Calu3 (cell line): ENCODE measurements around the gene LCOR. TPM values are rescaled to one million over a fixed set of nuclear protein-coding genes. Genes with fewer than 3 reads are reported as not detected.
A peak's percentile ranks its signal among the peaks of the same experiment; 100 is the strongest.

Source experiments
- BruUV-seq: library from RNA; stranded (reverse); fragments of 400-500 nt; replicated peaks from 2 replicates; lab custom pipeline; 2021; lab: Mats Ljungman, UMichigan
- CTCF ChIA-PET: fragments of 300-600 bp; sonication (Branson Sonifier 250); formaldehyde crosslinking; loops from one replicate; lab custom pipeline; 2022; ENCODE audit warnings: antibody characterized with exemption; lab: Charles Lee
- DNase-seq: peaks from one replicate; pipeline ENCODE4 v3.0.0; 2022
- H3K27ac Mint-ChIP-seq: one replicate; pipeline ENCODE4 v1.8.0; 2022; ENCODE audit warnings: mixed read lengths; ENCODE audit not compliant: unreplicated experiment
- H3K27me3 Mint-ChIP-seq: one replicate; pipeline ENCODE4 v1.8.0; 2022; ENCODE audit warnings: mixed read lengths; ENCODE audit not compliant: unreplicated experiment
- H3K36me3 Mint-ChIP-seq: one replicate; pipeline ENCODE4 v1.8.0; 2022; ENCODE audit warnings: mild to moderate bottlenecking, moderate library complexity, mixed read lengths; ENCODE audit not compliant: insufficient read depth, unreplicated experiment
- H3K4me1 Mint-ChIP-seq: one replicate; pipeline ENCODE4 v1.8.0; 2022; ENCODE audit warnings: mild to moderate bottlenecking, low read depth, mixed read lengths; ENCODE audit not compliant: unreplicated experiment
- H3K4me3 Mint-ChIP-seq: one replicate; pipeline ENCODE4 v1.8.0; 2022; ENCODE audit warnings: mild to moderate bottlenecking, low read depth, moderate library complexity, mixed read lengths; ENCODE audit not compliant: unreplicated experiment
- H3K9me3 Mint-ChIP-seq: one replicate; pipeline ENCODE4 v1.8.0; 2022; ENCODE audit warnings: low read depth, mixed read lengths; ENCODE audit not compliant: unreplicated experiment
- CTCF ChIP-seq: fragments of 200-600 bp; IDR thresholded peaks from one replicate; pipeline ENCODE4 v1.8.0; 2022; ENCODE audit warnings: antibody characterized with exemption; ENCODE audit not compliant: unreplicated experiment
- intact Hi-C: fragments of 100-400 bp; cut with micrococcal nuclease; formaldehyde crosslinking; loops from one replicate; pipeline ENCODE4 v1.10.0; 2022; ENCODE audit not compliant: unreplicated experiment
- total RNA-seq: library from RNA; stranded (reverse); gene quantifications from 2 replicates; pipeline ENCODE4 v1.2.3, GENCODE V29; 2022

Gene LCOR
- total RNA-seq, 1 experiment from 2014 or later = 50.1 TPM

- intact Hi-C loops = loop anchor here (1.0 to 10.0 kb wide), 3 partner anchors 65 to 456 kb away; no protein-coding TSS in a partner anchor
- Mint-ChIP-seq H3K36me3 (peaks cover 40% of the 10 kb centered on the region), H3K27me3 (no peaks in the 10 kb centered on the region), H3K4me3 (peak overlapping the region; percentile 92), H3K9me3 (no peaks in the 10 kb centered on the region), H3K4me1 (peaks cover 12% of the 10 kb centered on the region), H3K27ac (peak overlapping the region; percentile 90)
- CTCF ChIA-PET = no interaction called here
- peak; percentile 55 for TF ChIP-seq CTCF
- BruUV-seq = no TSS peak
- DNase-seq = peak; percentile 81
Measured at GRCh38 chr10:96830511-96831199, 1.4 kb upstream of the LCOR start.

GRCh38 chr10:96831200-96831866 is 765 bp upstream of the LCOR start:
- CTCF ChIA-PET = no interaction called here
- peaks cover 40% of the 10 kb centered on the region for H3K36me3 Mint-ChIP-seq
- H3K27me3 Mint-ChIP-seq = no peaks in the 10 kb centered on the region
- H3K9me3 Mint-ChIP-seq = no peaks in the 10 kb centered on the region
- no peak for DNase-seq
- no peak for TF ChIP-seq CTCF
- intact Hi-C loops = loop anchor here (5.0 to 10.0 kb wide), 2 partner anchors 189 to 457 kb away; no protein-coding TSS in a partner anchor
- peaks cover 18% of the 10 kb centered on the region for H3K4me1 Mint-ChIP-seq
- TSS peak; percentile 97 for BruUV-seq
- peak overlapping the region; percentile 92 for H3K4me3 Mint-ChIP-seq
- peak overlapping the region; percentile 90 for H3K27ac Mint-ChIP-seq

GRCh38 chr10:96832721-96833219 is 672 bp downstream of the LCOR start:
- CTCF ChIA-PET = interaction anchor here (0.7 kb wide), 1 partner anchor 190 kb away, joined by 3 read pairs; no protein-coding TSS in a partner anchor
- H3K27ac Mint-ChIP-seq = peak overlapping the region; percentile 96
- H3K36me3 Mint-ChIP-seq = peaks cover 40% of the 10 kb centered on the region
- BruUV-seq = no TSS peak
- peaks cover 22% of the 10 kb centered on the region for H3K4me1 Mint-ChIP-seq
- intact Hi-C loops = loop anchor here (5.0 to 10.0 kb wide), 2 partner anchors 190 to 458 kb away; no protein-coding TSS in a partner anchor
- H3K4me3 Mint-ChIP-seq = peak overlapping the region; percentile 92
- TF ChIP-seq CTCF = no peak
- no peaks in the 10 kb centered on the region for H3K27me3 Mint-ChIP-seq
- DNase-seq = peak; percentile 85
- no peaks in the 10 kb centered on the region for H3K9me3 Mint-ChIP-seq

- DNase-seq = peak; percentile 10
- Mint-ChIP-seq H3K27me3 (no peaks in the 10 kb centered on the region), H3K4me1 (peaks cover 26% of the 10 kb centered on the region), H3K4me3 (peak overlapping the region; percentile 92), H3K9me3 (no peaks in the 10 kb centered on the region), H3K36me3 (peaks cover 40% of the 10 kb centered on the region), H3K27ac (peak overlapping the region; percentile 96)
- CTCF ChIA-PET = no interaction called here
- no peak for TF ChIP-seq CTCF
- intact Hi-C loops = loop anchor here (5.0 to 10.0 kb wide), 2 partner anchors 191 to 459 kb away; no protein-coding TSS in a partner anchor
- BruUV-seq = no TSS peak
Measured at GRCh38 chr10:96833220-96834001, 1.3 kb downstream of the LCOR start.
